Endothelial cell of umbilical vein (primary cell): ENCODE measurements around the gene UBE2S. TPM values are rescaled to one million over a fixed set of nuclear protein-coding genes. Genes with fewer than 3 reads are reported as not detected.

ENCODE experiments used
- BruUV-seq: library from RNA; stranded (reverse); fragments of 400-500 nt; replicated peaks from 2 replicates; lab custom pipeline; 2021; lab: Mats Ljungman, UMichigan
- CTCF ChIA-PET: fragments of 300-600, 350-600 bp; sonication (Branson Sonifier 250); formaldehyde crosslinking; loops from one replicate; lab custom pipeline; 2021; ENCODE audit warnings: antibody characterized with exemption, inconsistent platforms; lab: Charles Lee
- POLR2A ChIA-PET: fragments of 300-600, 350-600 bp; sonication (Branson Sonifier 250); formaldehyde crosslinking; loops from one replicate; lab custom pipeline; 2021; ENCODE audit warnings: antibody characterized with exemption, inconsistent platforms; lab: Charles Lee
- DNase-seq: peaks from one replicate; pipeline ENCODE4 v3.0.0-alpha.2; 2011; ENCODE audit warnings: low read depth, low spot score
- FAIRE-seq: peaks from 2 replicates; lab custom pipeline; 2011; peaks lifted over from hg19 to GRCh38; lab: Jason Lieb, UNC
- H2AFZ ChIP-seq: 2 replicates; pipeline ENCODE4 v1.6.0; 2012; ENCODE audit warnings: low read depth, low read length, control low read depth, inconsistent platforms
- H3K27ac ChIP-seq: 2 replicates; pipeline ENCODE4 v1.5.1; 2011; ENCODE audit warnings: low read depth, mild to moderate bottlenecking, control low read depth, low read length, moderate library complexity; ENCODE audit not compliant: insufficient read depth
- H3K27me3 ChIP-seq, 2 experiments: 2 replicates each; pipeline versions ENCODE4 v1.6.0 to v1.6.1; 2011; ENCODE audit warnings: low read length in 2 of 2, mixed read lengths in 1 of 2; ENCODE audit not compliant: control insufficient read depth in 2 of 2, insufficient read depth in 2 of 2
- H3K36me3 ChIP-seq, 2 experiments: 2 replicates in 1 of 2; 3 replicates in 1 of 2; pipeline ENCODE4 v1.5.1; 2011; ENCODE audit warnings: low read length in 2 of 2, mild to moderate bottlenecking in 1 of 2, moderate library complexity in 1 of 2; ENCODE audit not compliant: control insufficient read depth in 2 of 2, insufficient read depth in 2 of 2; ENCODE audit errors: extremely low read depth in 1 of 2
- H3K4me1 ChIP-seq: 3 replicates; pipeline ENCODE4 v1.5.1; 2011; ENCODE audit warnings: mild to moderate bottlenecking, low read length; ENCODE audit not compliant: control insufficient read depth, insufficient read depth; ENCODE audit errors: extremely low read depth
- H3K4me2 ChIP-seq: 2 replicates; pipeline ENCODE4 v1.6.1; 2011; ENCODE audit warnings: low read length, control low read depth, mixed read lengths; ENCODE audit not compliant: insufficient read depth
- H3K4me3 ChIP-seq, 3 experiments: fragments of 200-600 bp in 1 of 3; sonication (generic), shearing (Covaris generic) in 1 of 3; replicated peaks in 1 of 3; 2 replicates each; pipeline ENCODE4 v1.5.1; 2011 to 2016; ENCODE audit warnings: control low read depth in 3 of 3, low read length in 3 of 3, mild to moderate bottlenecking in 2 of 3, inconsistent platforms in 1 of 3, low read depth in 1 of 3, moderate library complexity in 1 of 3; ENCODE audit not compliant: insufficient read depth in 1 of 3
- H3K79me2 ChIP-seq: 2 replicates; pipeline ENCODE4 v1.6.0; 2012; ENCODE audit warnings: low read length, inconsistent platforms; ENCODE audit not compliant: control insufficient read depth, insufficient read depth
- H3K9ac ChIP-seq: replicated peaks from 2 replicates; pipeline ENCODE3; 2011; ENCODE audit warnings: low read length, control low read depth; ENCODE audit not compliant: insufficient read depth; ENCODE audit errors: extremely low read depth
- H3K9me1 ChIP-seq: replicated peaks from 3 replicates; pipeline ENCODE4 v1.6.0; 2011; ENCODE audit warnings: mild to moderate bottlenecking, low read length; ENCODE audit not compliant: control insufficient read depth, insufficient read depth; ENCODE audit errors: extremely low read depth
- H3K9me3 ChIP-seq: replicated peaks from 2 replicates; pipeline ENCODE4 v1.5.1; 2012; ENCODE audit warnings: low read length, inconsistent platforms; ENCODE audit not compliant: control insufficient read depth, insufficient read depth
- H4K20me1 ChIP-seq: replicated peaks from 2 replicates; pipeline ENCODE3; 2011; ENCODE audit warnings: mild to moderate bottlenecking, low read length; ENCODE audit not compliant: control insufficient read depth, insufficient read depth; ENCODE audit errors: extremely low read depth
- EZH2 ChIP-seq: IDR thresholded peaks from 2 replicates; pipeline ENCODE4 v1.6.1; 2012; ENCODE audit warnings: borderline replicate concordance, low read depth, mild to moderate bottlenecking, moderate library complexity, low read length, inconsistent platforms; ENCODE audit not compliant: severe bottlenecking
- FOS ChIP-seq: IDR thresholded peaks from 2 replicates; pipeline ENCODE4 v1.6.1; 2011; ENCODE audit warnings: mild to moderate bottlenecking, low read length, moderate library complexity, borderline replicate concordance; ENCODE audit not compliant: insufficient read depth
- GATA2 ChIP-seq: IDR thresholded peaks from 2 replicates; pipeline ENCODE4 v1.7.0; 2011; ENCODE audit warnings: low read depth, mild to moderate bottlenecking, moderate library complexity, mixed read lengths, low read length; ENCODE audit not compliant: insufficient read length, insufficient read depth
- POLR2A ChIP-seq: IDR thresholded peaks from 2 replicates; pipeline ENCODE4 v1.6.1; 2012; ENCODE audit warnings: low read depth, mild to moderate bottlenecking, control low read depth, low read length
- dilution Hi-C: fragments of 300-500 bp; cut with MboI; formaldehyde crosslinking; loops from one replicate; pipeline ENCODE4 v1.15.0; 2019; ENCODE audit warnings: low sequenced_read_pairs; ENCODE audit not compliant: extremely low pct_ligation_motif_present
- intact Hi-C: fragments of 100-400 bp; cut with micrococcal nuclease; formaldehyde crosslinking; loops from one replicate; pipeline ENCODE4 v1.10.0; 2022
- polyA plus RNA-seq, 4 experiments: library from polyadenylated mRNA; depleted of rRNA in 3 of 4; stranded (reverse) in 3 of 4; unstranded in 1 of 4; fragments of >200 nt; gene quantifications; 2 replicates each; pipeline versions ENCODE4 v1.2.1 to v1.2.3, GENCODE V29; 2011 to 2012; ENCODE audit warnings: missing spikeins in 1 of 4
- total RNA-seq: library from RNA; stranded (reverse); gene quantifications from 2 replicates; pipeline ENCODE4 v1.2.3, GENCODE V29; 2021
- TF ChIP-seq, protein P1 (sequence below): IDR thresholded peaks from 2 replicates; pipeline ENCODE4 v1.6.1; 2011; ENCODE audit not compliant: insufficient read depth, insufficient read length
- TF ChIP-seq, protein P2 (sequence below), 2 donors: IDR thresholded peaks; 1 replicate in 1 of 2; 2 replicates in 1 of 2; pipeline ENCODE4 v1.5.1; 2011; ENCODE audit warnings: low read length in 2 of 2, mild to moderate bottlenecking in 2 of 2, moderate library complexity in 2 of 2, control low read depth in 1 of 2, inconsistent platforms in 1 of 2, low read depth in 1 of 2; ENCODE audit not compliant: insufficient read depth in 1 of 2; ENCODE audit errors: extremely low read depth in 1 of 2

Gene UBE2S
- total and polyA plus RNA-seq, 2 donors (not counting 3 experiments of a cell fraction or from before 2014, with no cell fraction given), result 183 to 257 TPM

DNA sequence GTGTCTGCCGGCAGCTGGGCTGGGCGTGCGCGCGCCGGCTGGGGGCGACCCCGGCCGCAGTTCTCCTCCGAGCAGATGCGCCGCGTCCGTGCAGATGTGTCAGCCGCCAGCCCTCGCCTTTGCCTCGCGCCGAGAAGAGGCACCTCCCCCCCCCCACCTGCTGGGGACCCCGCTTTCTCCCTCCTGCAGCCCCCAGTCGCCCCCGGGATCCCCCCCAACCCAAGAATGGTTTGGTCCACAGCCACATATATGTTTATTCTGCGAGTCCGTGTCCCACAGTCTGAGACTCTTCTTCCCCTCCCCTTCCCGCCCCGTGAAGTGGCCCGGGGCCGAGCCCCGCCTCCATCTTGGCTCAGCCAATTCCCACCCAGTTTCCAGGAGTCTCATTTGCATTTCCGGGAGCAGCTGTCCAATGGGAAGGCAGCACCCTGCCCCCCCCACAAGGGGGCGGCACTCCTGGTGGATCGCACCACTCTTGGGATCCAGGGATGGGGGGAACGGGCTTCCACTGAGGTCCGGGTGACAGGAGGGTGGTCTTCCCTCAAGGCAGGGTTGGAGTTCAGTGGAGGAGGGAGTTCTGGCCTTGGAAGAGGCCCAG lies 45.3 kb upstream of the UBE2S start:
- Histone ChIP-seq H3K4me2 (no peak overlapping the region), H3K27me3 (peaks cover 11 to 21% of the 10 kb centered on the region in 2 experiments), H3K4me1 (no peaks in the 10 kb centered on the region), H3K79me2 (no peaks in the 10 kb centered on the region), H3K36me3 (peaks cover 0 to 3% of the 10 kb centered on the region in 2 experiments), H4K20me1 (no peaks in the 10 kb centered on the region), H3K4me3 (no peak overlapping the region), H3K9me1 (no peaks in the 10 kb centered on the region), H3K9me3 (no peaks in the 10 kb centered on the region), H3K9ac (no peak overlapping the region), H3K27ac (no peak overlapping the region), H2AFZ (no peak overlapping the region)
- CTCF ChIA-PET, result interaction anchor here (1.1 to 1.8 kb wide), 8 partner anchors 9 to 312 kb away, joined by 3 to 27 read pairs (median 4); partner anchors contain the start of gene ISOC2
- dilution Hi-C loops, result no loop called here
- FAIRE-seq (peak; percentile 47), DNase-seq (peak; percentile 59)
- POLR2A ChIA-PET, result no interaction called here
- intact Hi-C loops, result no loop called here
- BruUV-seq, result no TSS peak
- TF ChIP-seq FOS (no peak), GATA2 (no peak), POLR2A (no peak), EZH2 (no peak)
- TF ChIP-seq, protein P1, sequence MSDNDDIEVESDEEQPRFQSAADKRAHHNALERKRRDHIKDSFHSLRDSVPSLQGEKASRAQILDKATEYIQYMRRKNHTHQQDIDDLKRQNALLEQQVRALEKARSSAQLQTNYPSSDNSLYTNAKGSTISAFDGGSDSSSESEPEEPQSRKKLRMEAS, result no peak
- TF ChIP-seq, protein P2, sequence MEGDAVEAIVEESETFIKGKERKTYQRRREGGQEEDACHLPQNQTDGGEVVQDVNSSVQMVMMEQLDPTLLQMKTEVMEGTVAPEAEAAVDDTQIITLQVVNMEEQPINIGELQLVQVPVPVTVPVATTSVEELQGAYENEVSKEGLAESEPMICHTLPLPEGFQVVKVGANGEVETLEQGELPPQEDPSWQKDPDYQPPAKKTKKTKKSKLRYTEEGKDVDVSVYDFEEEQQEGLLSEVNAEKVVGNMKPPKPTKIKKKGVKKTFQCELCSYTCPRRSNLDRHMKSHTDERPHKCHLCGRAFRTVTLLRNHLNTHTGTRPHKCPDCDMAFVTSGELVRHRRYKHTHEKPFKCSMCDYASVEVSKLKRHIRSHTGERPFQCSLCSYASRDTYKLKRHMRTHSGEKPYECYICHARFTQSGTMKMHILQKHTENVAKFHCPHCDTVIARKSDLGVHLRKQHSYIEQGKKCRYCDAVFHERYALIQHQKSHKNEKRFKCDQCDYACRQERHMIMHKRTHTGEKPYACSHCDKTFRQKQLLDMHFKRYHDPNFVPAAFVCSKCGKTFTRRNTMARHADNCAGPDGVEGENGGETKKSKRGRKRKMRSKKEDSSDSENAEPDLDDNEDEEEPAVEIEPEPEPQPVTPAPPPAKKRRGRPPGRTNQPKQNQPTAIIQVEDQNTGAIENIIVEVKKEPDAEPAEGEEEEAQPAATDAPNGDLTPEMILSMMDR (IDR thresholded peaks at IDR 0.05; ENCODE audit: extremely low read depth in 1 of 2, insufficient read depth in 1 of 2, low read depth in 1 of 2, low read length in 2 of 2), result no peak
